H1 (cell line): Measurements from ENCODE around the gene NSUN2. TPM values are rescaled to one million over a fixed set of nuclear protein-coding genes. Genes with fewer than 3 reads are reported as not detected.

Source experiments
- CTCF ChIA-PET: fragments of 300-600 bp; sonication (Branson Sonifier 250); formaldehyde crosslinking; loops from one replicate; lab custom pipeline; 2021; ENCODE audit not compliant: partially characterized antibody; lab: Charles Lee
- POLR2A ChIA-PET: fragments of 300-600 bp; sonication (Branson Sonifier 250); formaldehyde crosslinking; loops from one replicate; lab custom pipeline; 2021; ENCODE audit warnings: inconsistent platforms; ENCODE audit not compliant: partially characterized antibody; lab: Charles Lee
- DNase-seq, 2 experiments: peaks; one replicate each; pipeline versions ENCODE4 v3.0.0 to v3.0.0-alpha.2; 2010 to 2022; ENCODE audit warnings: low spot score in 2 of 2, low read depth in 1 of 2, mixed read lengths in 1 of 2
- FAIRE-seq: peaks from 2 replicates; lab custom pipeline; 2011; peaks lifted over from hg19 to GRCh38; lab: Jason Lieb, UNC
- H2AFZ ChIP-seq: 2 replicates; pipeline ENCODE4 v1.8.1; 2012; ENCODE audit warnings: low read length, inconsistent platforms
- H2AK5ac ChIP-seq: 2 replicates; pipeline ENCODE4 v1.6.1; 2013; ENCODE audit warnings: low read depth, low read length
- H2BK120ac ChIP-seq: replicated peaks from 2 replicates; pipeline ENCODE3; 2013; ENCODE audit warnings: low read depth, low read length, inconsistent platforms
- H2BK12ac ChIP-seq: 2 replicates; pipeline ENCODE4 v1.6.1; 2013; ENCODE audit warnings: low read depth, low read length
- H2BK15ac ChIP-seq: 2 replicates; pipeline ENCODE4 v1.6.1; 2013; ENCODE audit warnings: low read length
- H2BK20ac ChIP-seq: 2 replicates; pipeline ENCODE4 v1.6.1; 2013; ENCODE audit warnings: low read length
- H2BK5ac ChIP-seq: 2 replicates; pipeline ENCODE4 v1.6.1; 2013; ENCODE audit warnings: low read depth, low read length
- H3K14ac ChIP-seq: 2 replicates; pipeline ENCODE4 v1.6.1; 2013; ENCODE audit warnings: inconsistent platforms; ENCODE audit not compliant: insufficient read length
- H3K18ac ChIP-seq: 2 replicates; pipeline ENCODE4 v1.6.1; 2013; ENCODE audit warnings: low read length; ENCODE audit errors: extremely low read depth
- H3K23ac ChIP-seq: 2 replicates; pipeline ENCODE4 v1.6.1; 2013; ENCODE audit warnings: inconsistent platforms; ENCODE audit not compliant: insufficient read length
- H3K23me2 ChIP-seq: 2 replicates; pipeline ENCODE4 v1.6.1; 2013; ENCODE audit warnings: low read depth, low read length
- H3K27ac ChIP-seq: 2 replicates; pipeline ENCODE4 v1.6.1; 2011; ENCODE audit warnings: low read depth, low read length, inconsistent platforms
- H3K27me3 ChIP-seq, 4 experiments: replicated peaks in 1 of 4; 1 replicate in 1 of 4; 2 replicates in 3 of 4; pipeline versions ENCODE4 v1.6.1 to v1.8.1; 2011 to 2013; ENCODE audit warnings: low read length in 3 of 4, mild to moderate bottlenecking in 3 of 4, inconsistent platforms in 2 of 4, mixed read lengths in 2 of 4, moderate library complexity in 1 of 4; ENCODE audit not compliant: control insufficient read depth in 3 of 4, insufficient read depth in 3 of 4; ENCODE audit errors: extremely low read depth in 1 of 4
- H3K36me3 ChIP-seq, 4 experiments: 2 replicates each; pipeline versions ENCODE4 v1.6.1 to v1.8.1; 2011 to 2013; ENCODE audit warnings: mild to moderate bottlenecking in 4 of 4, low read length in 3 of 4, moderate library complexity in 2 of 4, control low read depth in 1 of 4, inconsistent platforms in 1 of 4; ENCODE audit not compliant: insufficient read depth in 4 of 4, control insufficient read depth in 2 of 4
- H3K4ac ChIP-seq: replicated peaks from 2 replicates; pipeline ENCODE3; 2013; ENCODE audit warnings: low read length, low read depth, mixed read lengths, inconsistent platforms; ENCODE audit not compliant: insufficient read length
- H3K4me1 ChIP-seq, 4 experiments: replicated peaks in 1 of 4; 1 replicate in 1 of 4; 2 replicates in 3 of 4; pipeline versions ENCODE4 v1.6.1 to v1.8.1; 2011 to 2013; ENCODE audit warnings: low read length in 3 of 4, inconsistent platforms in 2 of 4, mixed read lengths in 1 of 4; ENCODE audit not compliant: insufficient read depth in 4 of 4, control insufficient read depth in 3 of 4
- H3K4me2 ChIP-seq, 2 experiments: 2 replicates each; pipeline versions ENCODE4 v1.6.1 to v1.8.1; 2011 to 2013; ENCODE audit warnings: low read depth in 2 of 2, low read length in 2 of 2, control low read depth in 1 of 2, inconsistent platforms in 1 of 2, mild to moderate bottlenecking in 1 of 2; ENCODE audit not compliant: insufficient read depth in 1 of 2
- H3K4me3 ChIP-seq, 4 experiments: fragments of 200-600, 300-600 bp in 1 of 4; sonication (generic), shearing (Covaris generic), sonication (Bioruptor Twin) in 1 of 4; 2 replicates each; pipeline versions ENCODE4 v1.5.1 to v1.8.1; 2011 to 2016; ENCODE audit warnings: low read length in 4 of 4, low read depth in 3 of 4, control low read depth in 2 of 4, inconsistent platforms in 2 of 4, mild to moderate bottlenecking in 2 of 4, mixed read lengths in 1 of 4, moderate library complexity in 1 of 4; ENCODE audit not compliant: insufficient read depth in 2 of 4; ENCODE audit errors: extremely low read depth in 1 of 4
- H3K56ac ChIP-seq: replicated peaks from 2 replicates; pipeline ENCODE3; 2013; ENCODE audit warnings: low read depth, mild to moderate bottlenecking, mixed read lengths, low read length, inconsistent platforms; ENCODE audit not compliant: insufficient read length
- H3K79me1 ChIP-seq: 2 replicates; pipeline ENCODE4 v1.6.1; 2013; ENCODE audit warnings: low read depth, low read length, control low read depth
- H3K79me2 ChIP-seq, 2 experiments: 2 replicates each; pipeline versions ENCODE4 v1.6.1 to v1.8.1; 2012 to 2013; ENCODE audit warnings: low read length in 2 of 2, mild to moderate bottlenecking in 2 of 2, inconsistent platforms in 1 of 2; ENCODE audit not compliant: insufficient read depth in 2 of 2, control insufficient read depth in 1 of 2
- H3K9ac ChIP-seq, 4 experiments: replicated peaks in 1 of 4; 1 replicate in 1 of 4; 2 replicates in 3 of 4; pipeline versions ENCODE4 v1.6.1 to v1.8.1; 2011 to 2013; ENCODE audit warnings: low read depth in 3 of 4, low read length in 3 of 4, control low read depth in 2 of 4, mild to moderate bottlenecking in 2 of 4, moderate library complexity in 2 of 4, inconsistent platforms in 1 of 4; ENCODE audit errors: extremely low read depth in 1 of 4
- H3K9me3 ChIP-seq, 2 experiments: 2 replicates each; pipeline versions ENCODE4 v1.6.1 to v1.8.1; 2012 to 2013; ENCODE audit warnings: mild to moderate bottlenecking in 2 of 2, moderate library complexity in 2 of 2, control low read depth in 1 of 2, inconsistent platforms in 1 of 2, low read depth in 1 of 2, low read length in 1 of 2, mixed read lengths in 1 of 2; ENCODE audit not compliant: insufficient read depth in 2 of 2
- H4K20me1 ChIP-seq, 2 experiments: replicated peaks in 1 of 2; 2 replicates each; pipeline versions ENCODE3 to v1.8.1; 2011 to 2013; ENCODE audit warnings: inconsistent platforms in 2 of 2, low read length in 2 of 2, mild to moderate bottlenecking in 1 of 2; ENCODE audit not compliant: insufficient read depth in 2 of 2, control insufficient read depth in 1 of 2
- H4K5ac ChIP-seq: 2 replicates; pipeline ENCODE4 v1.6.1; 2013; ENCODE audit warnings: low read length, low read depth, mixed read lengths, inconsistent platforms; ENCODE audit not compliant: insufficient read length
- H4K8ac ChIP-seq: 2 replicates; pipeline ENCODE4 v1.8.0; 2013; ENCODE audit warnings: mild to moderate bottlenecking, moderate library complexity, low read length, inconsistent platforms; ENCODE audit not compliant: insufficient read depth; ENCODE audit errors: extremely low read depth
- H4K91ac ChIP-seq: replicated peaks from 2 replicates; pipeline ENCODE3; 2013; ENCODE audit warnings: low read length, mixed read lengths, inconsistent platforms; ENCODE audit not compliant: insufficient read length
- SP2 ChIP-seq: IDR thresholded peaks from 2 replicates; pipeline ENCODE4 v1.6.1; 2012; ENCODE audit warnings: mild to moderate bottlenecking, low read length, inconsistent platforms
- WGBS, 2 experiments: shearing (Covaris generic) in 1 of 2; methylation state at CpG; one replicate each; pipeline versions ENCODE4 v1.1.6 to v1.1.7; 2013 to 2015; ENCODE audit warnings: low lambda C conversion rate in 2 of 2, mixed read lengths in 2 of 2, inconsistent platforms in 1 of 2, low coverage in 1 of 2, missing lambda C conversion rate in 1 of 2; ENCODE audit not compliant: insufficient replicate concordance in 2 of 2, insufficient coverage in 1 of 2, insufficient read length in 1 of 2; ENCODE audit errors: extremely low coverage in 1 of 2, missing lambda C conversion rate in 1 of 2; 5-methylcytosine and 5-hydroxymethylcytosine counted together
- polyA plus RNA-seq, 7 experiments: library from polyadenylated mRNA; depleted of rRNA in 3 of 7; stranded (reverse) in 5 of 7; unstranded in 2 of 7; fragments of >200 nt in 5 of 7; fragments of 200-250 nt in 2 of 7; gene quantifications; 1 replicate in 5 of 7; 2 replicates in 1 of 7; 4 replicates in 1 of 7; pipeline versions ENCODE4 v1.2.1 to v1.2.3, GENCODE V29; 2011 to 2013; ENCODE audit warnings: missing spikeins in 2 of 7, mixed read lengths in 2 of 7
- total RNA-seq: library from RNA; stranded (reverse); fragmentation: NEBNext Ultra II Directional; extraction: Animal tissue kit (Norgen Biotek cat#: 25700); gene quantifications from 2 replicates; pipeline ENCODE4 v1.2.1, GENCODE V29; 2021

The NSUN2 gene
- total and polyA plus RNA-seq, 2 of the 8 experiments (the other 6 are each of a cell fraction or from before 2014, with no cell fraction given), result 47.3 to 94.7 TPM

DNA sequence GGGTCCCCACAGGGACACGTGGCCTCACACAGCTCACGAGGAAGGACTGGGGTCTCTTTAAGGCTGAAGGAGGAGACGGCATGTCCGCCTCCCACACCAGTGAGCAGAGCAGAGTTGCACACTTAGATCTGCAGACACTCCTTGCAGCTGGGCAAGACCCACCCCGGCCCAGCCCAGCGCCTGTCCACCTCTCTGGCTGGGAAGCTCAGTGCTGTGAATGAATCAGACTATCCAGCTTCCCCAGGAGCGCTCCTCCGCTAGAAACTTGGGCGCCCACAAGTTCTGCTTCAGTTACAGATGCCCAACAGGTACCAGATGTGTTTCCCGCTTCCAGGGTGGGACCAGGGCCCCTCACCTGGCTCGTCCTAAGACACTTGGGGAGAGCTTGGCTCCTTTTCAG, 78.9 kb downstream of the NSUN2 start:
- H3K4me1 ChIP-seq, result no peaks in the 10 kb centered on the region
- no peaks in the 10 kb centered on the region for H4K20me1 ChIP-seq
- H2AK5ac ChIP-seq, result no peak overlapping the region
- H3K9me3 ChIP-seq, result peaks cover 16 to 18% of the 10 kb centered on the region in 2 experiments
- no peak overlapping the region for H2BK15ac ChIP-seq
- no peaks in the 10 kb centered on the region for H3K79me1 ChIP-seq
- no peak overlapping the region for H3K23ac ChIP-seq
- no peak overlapping the region for H3K4me3 ChIP-seq
- no peak overlapping the region for H3K18ac ChIP-seq
- no peaks in the 10 kb centered on the region for H3K79me2 ChIP-seq
- H2BK5ac ChIP-seq, result no peak overlapping the region
- no peak overlapping the region for H2AFZ ChIP-seq
- H3K36me3 ChIP-seq, result no peaks in the 10 kb centered on the region
- H3K4me2 ChIP-seq, result no peak overlapping the region
- CTCF ChIA-PET, result interaction anchor here (1.6 kb wide), 1 partner anchor 21 kb away, joined by 3 read pairs; no protein-coding TSS in a partner anchor
- H2BK20ac ChIP-seq, result no peak overlapping the region
- FAIRE-seq, result no peak
- H3K4ac ChIP-seq, result no peak overlapping the region
- no peak overlapping the region for H3K9ac ChIP-seq
- no peak overlapping the region for H3K56ac ChIP-seq
- H3K23me2 ChIP-seq, result no peaks in the 10 kb centered on the region
- H4K8ac ChIP-seq, result no peak overlapping the region
- no peak overlapping the region for H2BK120ac ChIP-seq
- H3K27ac ChIP-seq, result no peak overlapping the region
- DNase-seq, result no peak
- no peak overlapping the region for H4K91ac ChIP-seq
- H4K5ac ChIP-seq, result no peak overlapping the region
- no peak overlapping the region for H3K14ac ChIP-seq
- H2BK12ac ChIP-seq, result no peak overlapping the region
- no peak for TF ChIP-seq SP2
- no peaks in the 10 kb centered on the region for H3K27me3 ChIP-seq
- POLR2A ChIA-PET, result no interaction called here
- 92% methylated on average over 11 of the region's 11 CpGs; no CpG with 5 or more reads in 1 of the 2 experiments for WGBS, 2 experiments
